Glutamatergic neuron (in vitro differentiated cells): ENCODE results near the gene INSYN1. TPM values are rescaled to one million over a fixed set of nuclear protein-coding genes. Genes with fewer than 3 reads are reported as not detected.
"Not testable (repeated sequence)": the region's sequence is repeated elsewhere in the genome, so short reads cannot be mapped to it uniquely, and the experiment has no call there.

Source experiments
- DNase-seq: peaks from one replicate; pipeline ENCODE4 v3.0.0; 2022
- H3K27ac Mint-ChIP-seq: one replicate; pipeline ENCODE4 v1.8.0; 2020; ENCODE audit warnings: mild to moderate bottlenecking, mixed read lengths, inconsistent platforms; ENCODE audit not compliant: unreplicated experiment
- H3K27me3 Mint-ChIP-seq: one replicate; pipeline ENCODE4 v1.8.0; 2020; ENCODE audit warnings: mild to moderate bottlenecking, moderate library complexity, mixed read lengths, inconsistent platforms; ENCODE audit not compliant: unreplicated experiment
- H3K36me3 Mint-ChIP-seq: one replicate; pipeline ENCODE4 v1.8.0; 2020; ENCODE audit warnings: mild to moderate bottlenecking, mixed read lengths, inconsistent platforms; ENCODE audit not compliant: unreplicated experiment
- H3K4me1 Mint-ChIP-seq: one replicate; pipeline ENCODE4 v1.8.0; 2020; ENCODE audit warnings: mild to moderate bottlenecking, low read depth, mixed read lengths, inconsistent platforms; ENCODE audit not compliant: unreplicated experiment
- H3K4me3 Mint-ChIP-seq: one replicate; pipeline ENCODE4 v1.8.0; 2020; ENCODE audit warnings: mild to moderate bottlenecking, mixed read lengths, inconsistent platforms; ENCODE audit not compliant: unreplicated experiment
- H3K9me3 Mint-ChIP-seq: one replicate; pipeline ENCODE4 v1.8.0; 2020; ENCODE audit warnings: mild to moderate bottlenecking, moderate library complexity, mixed read lengths, inconsistent platforms; ENCODE audit not compliant: unreplicated experiment
- CTCF ChIP-seq: fragments of 200-600 bp; sonication (generic); IDR thresholded peaks from one replicate; pipeline ENCODE4 v1.5.0; 2021; ENCODE audit not compliant: partially characterized antibody, unreplicated experiment
- total RNA-seq: library from RNA; stranded (reverse); fragmentation: NEBNext Ultra II Directional; extraction: Animal tissue kit (Norgen Biotek cat#: 25700); gene quantifications from one replicate; pipeline ENCODE4 v1.2.1, GENCODE V29; 2021; ENCODE audit not compliant: unreplicated experiment

The INSYN1 gene
- total RNA-seq, 1 donor from 2014 or later, result 86.6 TPM

- no peak for DNase-seq
Observed at GRCh38 chr15:73797366-73798158, 44.4 kb upstream of the INSYN1 start.

GRCh38 chr15:73796331-73796831 lies 43.2 kb upstream of the INSYN1 start:
- TF ChIP-seq CTCF, result no peak
- H3K27me3 Mint-ChIP-seq, result peaks cover 2% of the 10 kb centered on the region
- no peak for DNase-seq
- peaks cover 12% of the 10 kb centered on the region for H3K36me3 Mint-ChIP-seq
- peaks cover 4% of the 10 kb centered on the region for H3K4me1 Mint-ChIP-seq
- peaks cover 3% of the 10 kb centered on the region for H3K9me3 Mint-ChIP-seq
- no peak overlapping the region for H3K27ac Mint-ChIP-seq
- no peak overlapping the region for H3K4me3 Mint-ChIP-seq

More at GRCh38 chr15:73797366-73798158, 44.4 kb upstream of the INSYN1 start:
- Mint-ChIP-seq H3K4me3 (no peak overlapping the region), H3K36me3 (peaks cover 12% of the 10 kb centered on the region), H3K27ac (no peak overlapping the region), H3K9me3 (peaks cover 3% of the 10 kb centered on the region), H3K27me3 (peaks cover 5% of the 10 kb centered on the region), H3K4me1 (peaks cover 4% of the 10 kb centered on the region)
- no peak for TF ChIP-seq CTCF

- DNase-seq, result no peak
- no peaks in the 10 kb centered on the region for H3K4me1 Mint-ChIP-seq
- TF ChIP-seq CTCF, result no peak
- H3K27ac Mint-ChIP-seq, result no peak overlapping the region
- H3K9me3 Mint-ChIP-seq, result no peaks in the 10 kb centered on the region
- peaks cover 2% of the 10 kb centered on the region for H3K27me3 Mint-ChIP-seq
- H3K36me3 Mint-ChIP-seq, result peaks cover 7% of the 10 kb centered on the region
- H3K4me3 Mint-ChIP-seq, result no peak overlapping the region
Observed at GRCh38 chr15:73794443-73795133, 41.4 kb upstream of the INSYN1 start.

- not testable (repeated sequence) for DNase-seq, H3K9me3 Mint-ChIP-seq, H3K4me3 Mint-ChIP-seq, H3K27me3 Mint-ChIP-seq, H3K27ac Mint-ChIP-seq, H3K36me3 Mint-ChIP-seq, H3K4me1 Mint-ChIP-seq
Observed at GRCh38 chr15:73792899-73793541, 39.9 kb upstream of the INSYN1 start.

GRCh38 chr15:73792415-73792814 lies 39.3 kb upstream of the INSYN1 start:
- Mint-ChIP-seq H3K27ac (no peak overlapping the region), H3K36me3 (peaks cover 7% of the 10 kb centered on the region), H3K4me3 (no peak overlapping the region), H3K9me3 (no peaks in the 10 kb centered on the region), H3K27me3 (peaks cover 2% of the 10 kb centered on the region), H3K4me1 (no peaks in the 10 kb centered on the region)
- no peak for TF ChIP-seq CTCF
- DNase-seq, result no peak
